Colon (tissue), 2 donors: Measurements from ENCODE around the gene SMAD6.

Experiments
- FAIRE-seq: peaks from 2 replicates; lab custom pipeline; 2012; peaks lifted over from hg19 to GRCh38; lab: Jason Lieb, UNC
- donor health status: control.
- donor health status: control.

The SMAD6 gene

GRCh38 chr15:66777054-66777453, 75.0 kb downstream of the SMAD6 start:
- FAIRE-seq, result no peak

GRCh38 chr15:66777596-66778313, 75.7 kb downstream of the SMAD6 start:
- FAIRE-seq, result no peak

GRCh38 chr15:66778314-66778665, 76.3 kb downstream of the SMAD6 start:
- FAIRE-seq, result no peak

GRCh38 chr15:66778716-66779115, 76.7 kb downstream of the SMAD6 start:
- FAIRE-seq, result no peak

DNA sequence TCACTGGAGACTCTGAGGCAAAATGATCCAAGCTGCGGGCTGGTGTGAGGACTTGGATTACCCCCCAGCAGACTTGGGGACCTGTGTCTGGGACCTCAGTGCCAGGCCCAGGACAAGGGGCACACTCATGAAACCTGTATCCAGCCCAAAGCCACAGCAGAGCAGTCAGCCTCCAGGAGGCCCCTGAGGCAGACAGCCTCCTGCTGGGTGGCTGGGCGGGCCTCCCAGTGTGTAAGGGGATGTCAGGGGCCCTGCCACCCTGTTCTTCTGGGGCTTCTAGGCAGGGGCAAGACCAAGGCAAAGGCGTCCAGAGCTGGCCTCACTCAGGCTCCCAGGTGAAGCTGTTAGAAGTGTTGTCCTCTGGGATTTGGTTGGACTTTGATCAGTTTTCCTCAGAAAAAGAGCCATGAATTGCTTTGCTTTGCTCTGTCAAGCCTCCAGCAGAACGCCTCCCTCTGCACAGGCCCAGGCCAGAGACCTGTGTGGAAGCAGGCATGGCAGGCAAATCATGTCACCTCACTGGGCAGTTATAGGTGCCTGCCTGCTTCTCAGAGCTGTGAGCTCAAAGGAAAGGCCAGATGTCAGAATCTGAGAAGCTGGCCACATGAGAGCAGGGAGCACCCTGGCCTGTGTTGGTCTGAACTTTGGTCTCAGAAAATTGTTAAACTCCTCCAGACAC, 77.4 kb downstream of the SMAD6 start:
- no peak for FAIRE-seq

- no peak for FAIRE-seq
Observed at GRCh38 chr15:66780172-66780972, 78.3 kb downstream of the SMAD6 start.

- FAIRE-seq, result no peak
Observed at GRCh38 chr15:66780973-66781718, 79.1 kb downstream of the SMAD6 start.

DNA sequence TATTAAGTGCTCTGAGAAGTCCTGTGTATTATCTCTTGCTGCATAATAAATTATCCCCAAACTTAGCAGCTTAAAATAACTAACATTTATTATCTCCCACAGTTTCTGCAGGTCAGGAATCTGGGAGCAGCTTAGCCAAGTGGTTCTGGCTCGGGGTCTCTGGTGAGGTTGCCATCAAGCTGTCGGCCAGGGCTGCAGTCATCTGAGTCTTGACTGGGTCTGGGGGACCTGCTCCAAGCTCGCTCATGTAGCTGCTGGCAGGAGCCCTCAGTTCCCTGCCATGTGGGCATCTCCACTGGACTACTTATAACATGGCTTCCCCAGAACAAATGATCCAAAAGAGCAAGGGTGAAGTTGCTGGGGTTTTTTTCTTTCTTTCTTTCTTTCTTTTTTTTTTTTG, 80.7 kb downstream of the SMAD6 start:
- no peak for FAIRE-seq

- FAIRE-seq, result no peak
Observed at GRCh38 chr15:66783314-66783713, 81.3 kb downstream of the SMAD6 start.

- FAIRE-seq, result no peak
Observed at GRCh38 chr15:66783725-66784124, 81.7 kb downstream of the SMAD6 start.

GRCh38 chr15:66784174-66784573, 82.1 kb downstream of the SMAD6 start:
- no peak for FAIRE-seq

GRCh38 chr15:66785637-66786036, 83.6 kb downstream of the SMAD6 start:
- no peak for FAIRE-seq

- no peak for FAIRE-seq
Observed at GRCh38 chr15:66786222-66786621, 84.2 kb downstream of the SMAD6 start.

GRCh38 chr15:66786708-66787488, 84.9 kb downstream of the SMAD6 start:
- FAIRE-seq, result no peak

DNA sequence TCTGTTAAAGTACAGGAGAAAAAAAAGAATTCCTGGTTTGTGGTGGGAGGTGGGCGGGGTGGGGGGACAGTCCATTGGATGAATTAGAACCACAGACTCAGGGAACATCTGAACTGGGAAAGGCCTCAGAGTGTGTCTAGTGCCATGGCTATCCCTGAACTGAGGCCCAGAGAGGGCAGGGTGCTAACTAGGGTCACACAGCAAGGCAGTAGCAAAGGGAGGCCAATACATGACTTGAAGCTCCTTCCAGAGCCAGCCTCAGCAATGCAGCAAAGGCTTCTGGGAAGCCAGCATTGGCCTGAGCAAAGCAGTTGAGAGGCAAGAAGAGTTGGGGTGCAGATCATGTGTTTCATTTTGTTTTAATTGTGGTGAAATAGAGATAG, 85.4 kb downstream of the SMAD6 start:
- FAIRE-seq, result no peak

DNA sequence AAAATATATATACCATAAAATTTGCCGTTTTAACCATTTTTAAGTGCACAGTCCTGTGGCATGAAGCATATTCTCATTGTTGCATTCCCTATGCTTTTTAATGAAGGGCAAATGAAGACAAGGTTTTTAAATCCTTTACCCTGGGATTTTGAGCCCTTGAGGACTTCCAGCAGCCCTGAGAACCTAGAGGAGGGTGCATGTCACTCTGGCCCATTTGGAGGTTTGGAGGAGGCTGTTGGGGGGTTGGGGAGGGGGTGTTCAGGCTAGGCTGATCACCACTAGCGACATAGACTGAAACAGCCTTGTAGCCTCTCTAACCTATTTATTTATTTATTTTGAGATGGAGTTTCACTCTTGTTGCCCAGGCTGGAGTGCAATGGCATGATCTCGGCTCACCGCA, 86.0 kb downstream of the SMAD6 start:
- FAIRE-seq, result no peak

- no peak for FAIRE-seq
Observed at GRCh38 chr15:66789029-66790025, 87.3 kb downstream of the SMAD6 start.

- FAIRE-seq, result no peak
Observed at GRCh38 chr15:66795851-66796250, 93.8 kb downstream of the SMAD6 start.

GRCh38 chr15:66796343-66796742, 94.3 kb downstream of the SMAD6 start:
- no peak for FAIRE-seq

- no peak for FAIRE-seq
Observed at GRCh38 chr15:66797921-66798320, 95.9 kb downstream of the SMAD6 start.
